Hindlimb muscle (tissue), 1 donor: ENCODE data around the gene MON2. TPM values are rescaled to one million over a fixed set of nuclear protein-coding genes. Genes with fewer than 3 reads are reported as not detected.

Experiments used
- DNase-seq: peaks from one replicate; pipeline ENCODE4 v3.0.0-alpha.2; 2013
- polyA plus RNA-seq: library from polyadenylated mRNA; unstranded; fragments of 120-200 nt; gene quantifications from one replicate; pipeline ENCODE4 v1.2.1, GENCODE V29; 2013; ENCODE audit not compliant: insufficient read length

Gene MON2
- polyA plus RNA-seq, 1 donor: 37.7 TPM

DNA sequence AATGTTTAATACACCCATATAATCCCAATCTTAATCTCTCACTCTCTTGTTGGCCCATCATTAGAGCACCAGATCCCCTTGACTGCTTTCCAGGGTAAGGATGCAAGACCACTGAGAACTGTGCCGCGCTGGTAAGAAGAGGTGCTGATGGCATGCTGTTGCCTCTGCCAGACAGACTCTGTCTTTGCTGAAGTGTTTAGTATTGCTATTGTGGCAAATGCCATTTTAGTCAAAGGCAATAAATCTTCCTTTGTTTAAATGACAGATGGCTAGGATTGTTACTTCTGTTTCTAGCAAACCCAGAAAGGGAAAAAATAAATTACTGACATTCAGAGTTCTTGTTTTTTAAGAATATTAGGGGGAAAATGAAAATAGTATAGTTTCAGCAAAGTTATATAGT lies 152.3 kb downstream of the MON2 start:
- DNase-seq: no peak

DNA sequence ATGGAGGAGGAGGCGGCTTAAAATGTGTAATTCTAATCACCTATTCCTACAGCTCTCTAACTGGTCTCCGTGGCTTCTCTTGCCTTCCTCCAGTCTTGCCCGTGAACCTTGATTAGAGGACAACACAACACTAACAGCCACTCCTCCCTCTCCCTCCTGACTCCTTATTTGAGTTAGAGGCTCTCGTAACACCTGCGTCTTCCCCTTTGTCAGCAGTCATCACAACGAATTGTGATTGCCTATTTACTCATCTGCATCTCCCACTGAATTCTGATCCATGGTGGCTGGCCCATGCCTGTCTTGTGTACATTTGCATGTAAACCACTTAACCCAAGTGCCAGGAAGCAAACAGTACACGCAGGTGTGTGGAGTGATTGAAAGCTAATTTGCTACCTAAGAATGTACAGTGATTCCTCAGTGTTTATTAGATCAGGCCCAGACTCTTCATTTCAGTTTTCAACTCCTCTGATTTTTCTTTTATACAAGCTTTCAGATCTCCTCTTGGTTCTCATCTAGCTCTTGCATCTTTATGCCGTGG lies 154.5 kb downstream of the MON2 start:
- DNase-seq: no peak

- no peak for DNase-seq
Observed at GRCh38 chr12:62622177-62622576, 155.6 kb downstream of the MON2 start.

DNA sequence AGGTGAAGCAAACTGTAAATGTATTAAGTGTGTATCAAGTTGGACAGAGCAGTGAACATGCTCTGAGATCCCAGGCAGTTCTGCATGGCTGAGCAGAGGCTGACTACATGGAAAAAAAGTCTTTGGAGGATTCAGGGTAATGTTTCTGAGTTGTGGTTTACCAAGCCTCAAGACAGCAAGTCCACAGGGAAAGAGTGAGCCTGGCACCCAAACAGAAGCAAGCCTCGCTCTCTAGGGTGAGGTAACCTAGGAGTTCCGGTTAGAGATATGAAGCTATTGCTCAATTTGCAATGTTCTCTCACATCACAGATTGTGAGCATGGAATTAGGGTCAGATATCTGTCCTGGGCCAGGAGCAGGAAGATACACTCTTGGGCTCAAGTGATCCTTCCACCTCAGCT lies 158.6 kb downstream of the MON2 start:
- no peak for DNase-seq

DNA sequence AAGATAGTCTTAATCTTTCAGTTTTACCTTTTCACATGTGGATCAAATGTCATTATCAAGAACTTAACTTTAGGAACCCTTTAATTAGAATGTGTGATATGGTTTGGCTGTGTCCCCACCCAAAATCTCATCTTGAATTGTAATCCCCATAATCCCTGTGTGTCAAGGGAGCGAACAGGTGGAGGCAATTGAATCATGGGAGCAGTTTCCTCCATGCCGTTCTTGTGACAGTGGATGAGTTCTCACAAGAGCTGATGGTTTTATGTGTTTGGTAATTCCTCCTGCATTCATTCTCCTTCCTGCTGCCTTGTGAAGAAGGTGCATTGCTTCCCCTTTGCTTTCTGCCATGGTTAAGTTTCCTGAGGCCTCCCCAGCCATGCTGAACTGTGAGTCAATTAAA lies 160.6 kb downstream of the MON2 start:
- DNase-seq: no peak

DNA sequence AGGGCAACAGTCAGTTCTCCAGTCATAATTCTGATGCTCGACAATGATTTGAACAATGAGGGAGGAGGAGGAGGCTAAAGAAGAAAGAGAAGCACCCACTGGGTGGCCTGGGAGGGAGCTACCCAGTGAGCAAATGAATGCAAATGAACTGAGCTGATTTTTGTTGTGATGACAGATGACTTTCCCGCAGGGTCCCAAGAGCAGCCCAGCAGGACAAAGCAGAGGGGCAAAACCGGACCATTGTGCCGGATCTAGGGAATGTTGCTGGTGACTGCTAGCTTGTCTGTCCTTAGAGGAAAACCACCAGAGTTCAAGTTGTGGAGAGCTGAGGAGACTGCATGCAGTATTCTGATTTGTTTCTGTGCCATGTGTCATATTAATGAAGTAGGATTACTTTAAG lies 162.8 kb downstream of the MON2 start:
- DNase-seq: no peak

- no peak for DNase-seq
Observed at GRCh38 chr12:62629971-62630739, 163.5 kb downstream of the MON2 start.

DNA sequence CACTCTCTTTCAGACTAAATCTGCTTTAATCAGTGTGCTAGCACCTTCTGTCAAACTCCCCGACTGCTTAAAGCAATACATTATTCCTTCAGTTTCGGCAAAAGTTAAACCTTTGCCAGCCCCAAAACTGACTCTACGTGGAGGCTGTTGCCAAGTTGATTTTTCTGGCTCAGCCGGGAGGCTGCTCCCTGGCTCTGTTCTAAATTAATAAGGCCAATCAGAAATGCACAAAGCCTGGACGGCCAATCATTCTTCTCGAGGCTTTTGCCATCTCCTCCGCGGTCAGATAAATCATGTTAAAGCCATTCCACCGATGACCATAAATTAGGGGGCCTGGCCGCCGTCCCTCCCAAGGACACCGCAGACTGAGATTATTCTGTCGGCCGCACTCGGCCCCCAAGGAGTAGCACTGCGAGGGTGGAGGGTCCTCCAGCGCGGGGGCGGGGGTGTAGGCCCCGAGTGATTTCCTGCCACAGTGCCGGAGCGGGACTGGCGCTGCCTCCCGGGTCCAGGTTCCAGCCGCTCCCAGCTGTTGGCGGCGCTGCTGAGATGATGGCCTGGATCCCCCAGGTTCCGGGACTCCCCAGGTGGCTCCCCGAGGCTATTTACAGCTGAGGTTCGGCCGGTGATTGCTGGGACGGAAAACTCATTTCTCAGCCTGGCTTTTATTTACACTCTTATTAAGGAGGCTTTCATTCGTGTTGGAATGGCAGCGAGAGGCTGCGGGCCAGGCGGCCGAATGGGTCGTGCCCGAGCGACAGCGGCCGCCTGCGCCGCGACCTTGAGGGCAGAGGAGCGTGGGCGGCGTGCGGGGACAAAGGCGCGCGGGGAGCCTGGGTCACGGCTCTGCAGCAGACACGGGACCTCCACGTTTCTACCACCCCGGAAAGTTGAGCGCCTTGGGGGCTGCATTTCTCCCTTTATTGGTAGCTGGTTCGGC lies 165.1 kb downstream of the MON2 start:
- peak; percentile 72 for DNase-seq

GRCh38 chr12:62632411-62632918 lies 165.8 kb downstream of the MON2 start:
- DNase-seq: peak; percentile 73

- DNase-seq: no peak
Observed at GRCh38 chr12:62635649-62636048, 169.0 kb downstream of the MON2 start.

DNA sequence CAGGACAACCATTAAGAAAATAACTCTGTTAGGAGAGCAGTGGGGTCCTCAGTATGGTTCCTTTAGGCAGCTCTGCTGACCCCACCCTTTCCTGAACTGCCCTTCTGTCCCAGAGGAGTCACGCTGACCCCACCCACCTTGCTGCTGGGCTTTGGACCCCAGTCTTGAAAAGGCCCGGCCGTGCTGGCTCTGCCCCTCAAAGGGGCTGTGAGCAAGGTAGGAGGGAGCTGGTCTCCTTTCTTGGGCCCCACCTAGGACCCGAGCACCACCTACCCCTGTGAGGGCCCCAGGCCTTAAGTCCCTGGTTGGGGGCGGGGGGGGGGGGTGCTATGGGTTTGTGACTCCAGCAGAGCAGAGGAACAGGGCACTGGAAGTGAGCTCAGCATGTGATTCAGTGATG lies 171.1 kb downstream of the MON2 start:
- no peak for DNase-seq

DNA sequence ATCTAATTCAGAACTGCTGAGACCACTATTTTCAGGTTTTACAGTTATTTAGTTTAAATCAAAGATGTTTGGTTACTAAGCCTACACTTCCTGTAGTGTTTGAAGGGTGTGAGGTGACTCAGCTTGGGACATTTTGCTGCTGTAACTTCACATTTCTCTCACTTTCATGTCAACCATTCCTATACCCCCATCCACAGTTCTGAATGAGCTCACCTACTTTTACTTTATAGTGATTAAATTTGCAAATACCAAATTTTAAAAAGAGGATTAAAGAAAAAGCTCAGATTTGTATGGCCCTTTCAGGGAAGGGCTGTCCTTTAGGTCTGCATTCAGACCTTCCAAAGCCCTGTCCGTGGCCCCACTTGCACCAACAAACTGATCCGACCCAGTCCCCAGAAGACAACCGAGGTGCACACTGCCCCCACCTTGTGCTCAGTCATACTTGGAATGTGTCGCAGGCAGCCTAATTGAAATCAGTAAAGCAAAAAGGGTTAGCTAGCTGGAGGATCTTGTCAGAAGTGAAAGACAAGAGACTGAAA lies 174.4 kb downstream of the MON2 start:
- no peak for DNase-seq

- no peak for DNase-seq
Observed at GRCh38 chr12:62642486-62642885, 175.9 kb downstream of the MON2 start.

DNA sequence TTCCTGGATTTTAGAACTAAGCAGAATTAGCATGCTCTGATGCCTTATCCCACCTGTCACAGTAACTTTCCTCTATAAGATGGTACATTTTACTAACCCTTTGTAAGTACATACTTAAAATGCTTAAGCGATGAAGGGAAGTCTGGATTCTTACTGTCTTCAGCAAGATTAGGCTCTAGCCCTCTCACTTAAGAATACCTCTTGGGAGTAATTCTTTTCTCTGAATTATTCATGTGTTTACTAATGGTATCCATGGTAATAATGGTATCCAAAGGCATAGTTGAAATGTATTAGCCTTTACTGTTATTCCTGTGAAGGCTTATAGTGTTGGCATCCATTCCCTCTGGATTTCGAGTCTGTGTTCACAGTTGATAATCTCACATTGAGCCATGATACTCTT lies 176.9 kb downstream of the MON2 start:
- no peak for DNase-seq

- DNase-seq: no peak
Observed at GRCh38 chr12:62646566-62646965, 179.9 kb downstream of the MON2 start.

DNA sequence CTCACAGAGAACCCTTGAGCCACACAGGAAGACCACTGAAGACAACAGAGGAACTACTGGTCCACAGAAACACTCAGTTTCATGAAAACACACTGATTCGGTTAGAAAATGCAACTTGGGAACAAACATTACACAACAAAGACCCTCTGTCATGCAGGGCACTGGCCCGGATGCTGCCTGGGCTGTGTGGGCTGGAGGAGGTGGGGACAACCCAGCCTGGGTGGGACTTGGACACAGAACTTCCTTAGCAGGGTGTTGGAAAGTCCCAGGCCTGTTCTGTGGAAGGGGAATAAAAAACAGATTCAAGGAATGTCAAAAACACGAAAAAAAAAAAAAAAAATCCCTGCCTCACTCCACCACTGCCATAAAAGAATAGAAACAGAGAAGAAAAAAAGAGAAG lies 181.0 kb downstream of the MON2 start:
- no peak for DNase-seq

DNA sequence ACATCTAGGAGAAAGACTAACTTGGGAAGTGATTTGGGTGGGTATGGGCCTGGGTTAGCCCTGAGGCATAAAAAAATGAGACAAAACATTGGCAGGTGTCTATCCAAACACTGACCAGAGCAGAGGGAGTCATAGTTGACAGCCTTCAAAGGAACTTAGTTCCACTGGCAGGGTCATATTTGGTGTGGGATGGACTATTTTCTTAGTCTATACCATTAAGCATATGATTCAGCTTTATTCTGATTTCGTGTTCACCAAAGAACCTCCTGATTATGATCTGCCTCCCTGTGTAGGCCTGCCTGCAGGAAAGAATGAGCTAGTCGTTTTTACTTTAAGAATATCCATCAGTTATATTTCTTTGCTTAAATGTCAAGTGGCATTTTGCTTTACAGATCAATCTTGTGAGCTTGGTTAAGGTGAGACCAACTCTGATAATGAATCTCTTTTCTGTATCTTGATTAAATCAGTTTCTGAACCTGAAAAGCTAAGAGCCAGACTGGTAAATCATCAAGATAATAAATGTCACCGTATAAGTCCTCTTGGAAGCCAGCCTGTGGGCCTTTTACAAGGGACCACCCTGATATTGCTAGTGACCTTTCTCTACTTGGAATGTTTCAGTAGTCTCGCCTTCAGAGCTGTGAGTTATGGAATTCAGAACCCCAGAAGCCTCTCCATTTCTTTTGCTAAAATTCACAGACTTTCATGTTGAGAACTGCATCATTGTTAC lies 182.9 kb downstream of the MON2 start:
- DNase-seq: no peak

Other genes starting within 250 kb of the MON2 start
- 40.2 TPM for gene USP15, start 206.4 kb upstream of the MON2 start, polyA plus RNA-seq